MM.1S (cell line): ENCODE measurements around the gene SYT17.

Experiments used
- CTCF ChIP-seq: fragments of 300-600 bp; sonication (generic); IDR thresholded peaks from 2 replicates; pipeline ENCODE4 v1.5.1; 2016; ENCODE audit warnings: antibody characterized with exemption, low read length, mixed read lengths
- EZH2phosphoT487 ChIP-seq: fragments of 300-600 bp; sonication (generic); IDR thresholded peaks from 2 replicates; pipeline ENCODE4 v1.6.1; 2018; ENCODE audit warnings: antibody characterized with exemption, low read length

GRCh38 chr16:19130385-19130784 lies 37.7 kb upstream of the SYT17 start:
- no peak for TF ChIP-seq CTCF
- TF ChIP-seq EZH2phosphoT487, result no peak
